Measurements from ENCODE around the gene MAGI2.

Gene MAGI2

GRCh38 chr7:78905436-78905835 lies 548.0 kb downstream of the MAGI2 start:
- DNase-seq: no peak

GRCh38 chr7:78904983-78905382 lies 548.5 kb downstream of the MAGI2 start:
- DNase-seq: no peak

DNA sequence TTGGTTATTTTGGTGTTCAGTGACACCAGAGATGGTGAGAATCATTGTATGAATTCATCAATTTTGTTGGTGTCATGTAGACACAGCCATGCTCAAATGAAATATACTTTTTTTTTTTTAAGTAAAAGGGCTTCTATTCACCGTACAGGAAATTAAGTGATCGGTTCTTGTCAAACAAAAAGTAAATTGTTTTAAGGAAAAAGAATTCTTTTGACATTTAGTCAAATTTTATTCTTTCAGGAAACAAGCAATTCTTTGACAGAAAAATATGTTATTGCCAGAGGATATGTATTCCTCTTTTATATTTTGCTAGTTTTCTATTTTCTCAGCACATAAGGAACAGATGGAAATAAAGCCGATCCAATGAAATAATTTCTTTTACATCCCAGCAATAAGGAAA lies 551.9 kb downstream of the MAGI2 start:
- DNase-seq: no peak

DNA sequence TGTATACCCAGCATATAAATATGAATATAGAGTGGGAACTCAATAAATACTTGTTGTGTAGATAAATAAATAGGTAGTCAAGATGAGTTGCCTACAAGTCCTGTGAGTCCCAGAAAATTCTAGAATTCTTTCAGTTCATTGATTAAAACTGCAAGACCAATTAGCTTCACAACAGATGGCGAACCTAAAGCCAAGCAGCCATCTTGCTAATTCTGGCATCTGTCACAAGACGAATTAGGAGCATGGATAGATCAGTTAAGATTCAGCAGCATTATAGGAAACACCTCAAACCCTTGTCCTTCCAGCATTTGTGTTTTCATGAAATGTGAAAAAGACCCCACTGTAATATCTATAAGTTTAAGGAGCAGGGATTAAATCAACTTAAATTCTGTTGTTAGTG lies 552.7 kb downstream of the MAGI2 start:
- no peak for DNase-seq

DNA sequence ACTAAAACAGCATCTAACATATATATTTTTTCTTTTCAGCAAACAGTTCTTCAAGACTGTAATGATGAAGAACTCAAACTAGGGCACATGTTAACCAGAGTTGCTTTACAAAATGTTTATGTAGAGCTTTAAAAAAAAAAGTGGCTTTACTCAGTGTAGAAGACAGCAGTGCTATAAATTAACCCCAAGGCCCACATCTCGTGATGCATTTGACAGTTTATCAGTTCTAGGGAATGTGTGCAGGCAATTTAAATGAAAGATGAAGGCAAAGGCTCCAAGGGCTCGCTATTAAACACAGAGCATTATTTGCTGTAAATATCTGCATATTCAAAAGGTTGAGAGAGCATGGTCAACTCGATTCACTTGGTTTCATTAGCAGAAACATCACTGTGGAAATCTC lies 558.1 kb downstream of the MAGI2 start:
- no peak for DNase-seq

GRCh38 chr7:78879206-78879605 lies 574.3 kb downstream of the MAGI2 start:
- DNase-seq: no peak

GRCh38 chr7:78873117-78873516 lies 580.4 kb downstream of the MAGI2 start:
- no peak for DNase-seq

- no peak for DNase-seq
Measured at GRCh38 chr7:78864339-78864738, 589.1 kb downstream of the MAGI2 start.

GRCh38 chr7:78863281-78863680 lies 590.2 kb downstream of the MAGI2 start:
- DNase-seq: no peak

- no peak for DNase-seq
Measured at GRCh38 chr7:78862411-78862900, 591.0 kb downstream of the MAGI2 start.

DNA sequence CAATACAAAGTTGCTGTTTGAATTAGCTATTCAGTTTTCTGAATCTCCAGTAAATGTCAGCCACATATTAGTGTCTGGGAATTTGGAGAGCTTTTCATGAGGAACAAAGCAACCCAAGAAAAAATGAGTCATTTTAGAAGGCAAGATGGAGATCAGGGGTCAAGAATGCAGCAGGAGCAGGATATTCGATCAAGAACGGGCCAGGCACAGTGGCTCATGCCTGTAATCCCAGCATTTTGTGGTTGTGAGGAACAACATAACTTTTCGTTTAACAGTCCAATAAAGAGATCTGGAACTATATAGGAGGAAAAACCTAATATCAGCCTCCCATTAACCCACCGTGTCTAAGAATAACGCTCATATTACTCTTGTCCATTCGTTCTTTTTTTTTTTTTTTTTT lies 600.5 kb downstream of the MAGI2 start:
- no peak for DNase-seq

DNA sequence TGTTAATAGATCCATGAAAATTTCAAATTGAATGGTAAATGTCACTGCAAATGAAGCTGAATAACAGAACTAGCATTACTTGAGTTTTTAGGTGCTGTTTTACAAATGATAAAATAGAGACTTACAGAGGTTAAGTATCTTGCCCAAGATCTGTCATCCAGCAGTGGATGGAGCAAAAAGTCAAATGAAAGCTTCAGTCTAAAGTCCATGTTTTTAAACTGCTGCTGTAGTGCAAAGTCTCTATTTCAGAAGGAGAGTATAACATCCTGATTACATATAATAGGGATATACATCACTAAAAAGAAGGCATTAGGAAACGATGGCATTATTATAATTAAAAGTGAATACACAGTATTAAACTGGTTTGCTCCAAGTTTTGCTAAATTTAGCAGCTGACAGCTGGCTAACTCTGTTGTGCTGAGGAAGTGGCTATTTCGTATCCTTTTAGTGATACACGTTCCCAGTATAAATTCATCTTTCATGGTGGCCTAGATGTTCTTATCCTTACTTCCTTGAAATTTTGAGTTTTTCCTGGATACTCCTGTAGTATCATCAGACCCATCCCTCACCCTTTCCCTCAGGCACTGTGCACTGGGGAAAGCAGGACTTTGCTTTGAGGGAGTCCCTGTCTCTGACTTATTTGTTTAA lies 603.2 kb downstream of the MAGI2 start:
- DNase-seq: peak in 2 of 14 donors; percentile 0 to 11

- DNase-seq: no peak
Measured at GRCh38 chr7:78845155-78845554, 608.3 kb downstream of the MAGI2 start.

DNA sequence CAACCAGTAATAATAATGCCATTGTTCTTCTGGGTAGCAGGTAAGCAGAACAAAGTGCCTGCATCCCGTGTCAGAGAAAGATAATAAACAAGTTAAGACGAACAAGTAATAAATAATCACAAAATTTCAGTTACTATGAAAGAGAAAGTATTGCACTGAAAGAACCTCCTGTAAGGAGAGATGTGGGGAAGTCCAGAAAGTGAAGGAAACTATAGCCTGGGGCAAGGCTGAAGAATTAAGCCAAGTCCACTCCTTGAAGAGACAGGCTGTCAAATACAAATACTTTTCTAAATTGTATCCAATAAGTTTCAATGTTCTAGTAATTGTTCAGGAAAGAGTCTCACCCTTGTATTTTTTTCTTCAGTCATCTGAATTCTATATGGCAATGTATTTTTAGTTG lies 611.4 kb downstream of the MAGI2 start:
- no peak for DNase-seq

- no peak for DNase-seq
Measured at GRCh38 chr7:78835897-78836296, 617.6 kb downstream of the MAGI2 start.

GRCh38 chr7:78828317-78828716 lies 625.1 kb downstream of the MAGI2 start:
- DNase-seq: no peak

DNA sequence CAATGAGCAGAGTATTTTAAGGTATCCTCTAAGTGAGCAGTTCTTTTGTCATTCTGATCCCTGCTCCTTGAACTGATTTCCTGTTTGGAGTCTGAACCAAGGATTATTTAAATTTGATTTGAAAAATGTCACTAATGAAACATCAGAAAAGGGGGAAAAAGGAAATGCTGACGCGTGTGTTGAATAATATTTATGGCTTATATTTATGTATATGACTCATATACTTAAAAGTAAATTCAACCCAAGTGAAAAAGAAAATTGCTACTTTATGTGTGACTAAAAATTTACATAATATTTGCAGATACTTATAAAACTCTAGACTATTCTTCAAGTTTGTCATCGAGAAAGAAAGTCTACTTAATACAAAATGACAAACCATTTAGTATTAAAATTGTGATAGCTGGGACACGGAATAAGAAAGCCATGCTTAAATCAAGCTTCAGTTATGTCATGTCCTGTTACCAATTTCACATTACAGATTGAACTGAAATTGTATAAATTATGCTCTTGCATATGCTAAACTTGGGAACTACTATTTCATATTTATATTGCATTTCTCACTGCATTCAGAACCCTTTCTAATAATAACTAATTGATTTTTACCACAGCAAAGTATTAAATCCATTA lies 649.9 kb downstream of the MAGI2 start:
- no peak for DNase-seq

DNA sequence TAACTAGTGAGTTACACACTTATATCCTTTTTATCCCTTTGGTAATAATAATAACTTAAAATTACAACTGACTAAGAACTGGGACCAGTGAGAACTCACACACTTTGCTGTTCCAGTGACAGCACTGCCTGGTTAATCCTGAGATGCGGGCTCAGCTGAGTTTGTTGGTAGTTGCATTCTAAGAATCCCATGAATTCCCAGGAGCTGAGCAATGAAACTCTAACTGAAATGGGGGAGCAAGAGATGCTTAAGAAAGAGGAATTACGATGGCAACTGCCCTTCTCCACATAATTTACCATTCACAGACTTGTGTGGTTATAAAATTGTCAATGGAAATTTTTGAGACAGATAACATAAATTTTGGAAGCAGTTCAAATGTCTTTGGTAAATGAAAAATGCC lies 659.4 kb downstream of the MAGI2 start:
- no peak for DNase-seq

GRCh38 chr7:78792624-78793023 lies 660.8 kb downstream of the MAGI2 start:
- DNase-seq: no peak

DNA sequence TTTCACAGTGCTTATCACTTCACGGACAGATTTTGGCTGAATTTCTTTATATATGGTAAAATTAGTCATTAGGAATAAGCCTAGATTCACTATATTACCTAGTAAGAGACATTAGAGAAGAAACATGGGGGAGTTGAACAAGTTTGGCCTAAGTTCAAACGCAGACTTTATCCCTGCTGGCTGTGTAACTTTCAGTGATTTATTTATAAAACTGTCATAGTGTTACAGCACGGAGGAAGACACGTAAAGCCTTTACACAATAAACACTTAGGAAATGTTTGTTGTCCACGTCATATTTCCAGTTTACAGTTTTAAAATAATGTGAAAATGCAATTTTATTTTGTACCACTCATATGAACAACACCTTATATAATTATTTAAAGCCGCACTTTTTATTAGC lies 661.5 kb downstream of the MAGI2 start:
- DNase-seq: no peak

- no peak for DNase-seq
Measured at GRCh38 chr7:78788464-78788863, 665.0 kb downstream of the MAGI2 start.

DNA sequence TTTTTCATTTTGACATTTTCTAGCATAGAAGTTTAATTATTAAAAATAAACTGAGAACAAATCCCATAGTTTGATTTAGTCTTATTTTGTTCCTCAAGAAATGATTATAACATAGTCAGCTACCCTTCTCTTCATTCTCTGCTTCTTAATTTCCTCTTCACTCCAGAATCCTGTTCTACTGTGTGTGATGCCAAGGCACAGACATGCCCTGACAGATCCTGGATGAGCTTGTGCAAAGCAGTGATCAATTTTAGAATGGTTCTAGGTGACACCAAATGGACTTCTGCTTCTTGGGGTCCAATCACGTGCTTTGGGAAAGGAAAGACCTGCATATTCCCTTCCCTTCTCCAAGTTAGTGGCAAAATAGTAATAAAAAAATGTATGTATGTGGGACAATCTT lies 665.6 kb downstream of the MAGI2 start:
- DNase-seq: no peak

DNA sequence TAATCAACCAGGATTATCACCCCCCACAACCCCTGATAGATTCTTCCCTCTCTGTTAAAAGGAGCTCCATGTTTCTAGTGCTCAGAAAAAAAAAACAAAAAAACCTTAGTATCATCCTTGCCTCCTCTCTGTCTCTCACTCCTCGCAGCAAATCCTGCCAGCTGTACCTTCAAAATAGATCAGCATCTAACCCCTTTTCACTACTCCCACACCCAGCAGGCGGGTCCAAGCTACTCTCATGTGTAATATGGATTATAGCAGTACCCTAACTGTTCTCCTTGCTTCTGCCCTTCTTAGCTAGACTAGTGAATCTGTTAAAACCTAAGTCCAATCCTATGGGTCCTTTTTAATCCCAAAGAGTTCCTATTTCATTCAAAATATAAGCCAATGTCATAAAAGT lies 667.4 kb downstream of the MAGI2 start:
- no peak for DNase-seq

GRCh38 chr7:78783179-78783962 lies 670.1 kb downstream of the MAGI2 start:
- no peak for DNase-seq

Data from C1 segment of cervical spinal cord (tissue), 14 donors.